ENCODE measurements around the gene ERGIC3.

DNA sequence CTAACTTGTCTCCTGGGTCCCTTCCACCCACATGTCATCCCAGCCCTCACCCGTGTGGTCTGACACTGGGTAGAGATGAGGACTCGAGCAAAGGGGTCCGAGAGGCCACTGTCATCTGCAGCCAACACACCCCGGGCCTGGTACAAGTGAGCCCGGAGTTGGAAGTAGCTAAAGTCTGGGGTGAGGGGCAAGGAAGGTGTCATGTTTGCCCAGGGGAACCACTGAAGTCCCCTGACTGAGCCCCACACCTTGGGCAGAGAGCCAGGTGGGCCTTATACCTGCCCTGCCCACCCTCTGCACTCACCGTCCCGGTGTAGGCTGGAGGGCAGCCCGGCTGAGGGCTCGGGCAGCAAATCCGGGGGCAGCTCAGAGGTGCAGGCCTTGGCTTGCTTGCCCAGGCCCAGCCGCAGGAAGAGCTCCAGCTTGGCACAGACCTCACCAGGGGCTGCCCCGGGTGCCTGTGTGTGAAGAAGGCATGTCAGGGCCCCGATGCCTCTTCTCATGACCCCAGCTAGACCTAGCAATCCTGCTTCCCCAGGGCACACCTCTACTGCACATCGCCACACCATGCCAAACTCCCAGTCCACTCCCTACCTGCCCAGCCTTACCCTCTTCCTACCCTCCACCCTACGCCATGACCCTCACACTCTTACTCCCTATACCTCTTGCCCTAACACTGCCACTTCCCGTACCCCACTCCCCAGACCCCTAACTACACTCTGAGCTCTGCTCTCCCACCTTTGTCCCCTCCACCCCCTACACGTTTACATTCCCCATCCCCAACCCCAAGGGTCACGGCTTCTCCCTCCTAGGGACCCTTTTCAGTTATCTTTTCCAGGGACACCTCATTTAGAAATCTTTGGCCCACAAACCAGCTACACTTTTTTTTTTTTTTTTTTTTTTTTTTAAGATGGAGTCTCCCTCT, 42.0 kb downstream of the ERGIC3 start:
- TF ChIP-seq, protein P1, sequence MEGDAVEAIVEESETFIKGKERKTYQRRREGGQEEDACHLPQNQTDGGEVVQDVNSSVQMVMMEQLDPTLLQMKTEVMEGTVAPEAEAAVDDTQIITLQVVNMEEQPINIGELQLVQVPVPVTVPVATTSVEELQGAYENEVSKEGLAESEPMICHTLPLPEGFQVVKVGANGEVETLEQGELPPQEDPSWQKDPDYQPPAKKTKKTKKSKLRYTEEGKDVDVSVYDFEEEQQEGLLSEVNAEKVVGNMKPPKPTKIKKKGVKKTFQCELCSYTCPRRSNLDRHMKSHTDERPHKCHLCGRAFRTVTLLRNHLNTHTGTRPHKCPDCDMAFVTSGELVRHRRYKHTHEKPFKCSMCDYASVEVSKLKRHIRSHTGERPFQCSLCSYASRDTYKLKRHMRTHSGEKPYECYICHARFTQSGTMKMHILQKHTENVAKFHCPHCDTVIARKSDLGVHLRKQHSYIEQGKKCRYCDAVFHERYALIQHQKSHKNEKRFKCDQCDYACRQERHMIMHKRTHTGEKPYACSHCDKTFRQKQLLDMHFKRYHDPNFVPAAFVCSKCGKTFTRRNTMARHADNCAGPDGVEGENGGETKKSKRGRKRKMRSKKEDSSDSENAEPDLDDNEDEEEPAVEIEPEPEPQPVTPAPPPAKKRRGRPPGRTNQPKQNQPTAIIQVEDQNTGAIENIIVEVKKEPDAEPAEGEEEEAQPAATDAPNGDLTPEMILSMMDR (IDR thresholded peaks at IDR 0.05; ENCODE audit: low read depth, low read length, poor library complexity, severe bottlenecking), result no peak
- no peak for TF ChIP-seq EZH2phosphoT487 (IDR thresholded peaks at IDR 0.05; ENCODE audit: borderline replicate concordance, low read length)
